Measurements from ENCODE around the gene ZDHHC11B.

- TF ChIP-seq CTCF (IDR thresholded peaks at IDR 0.05) = no peak
- no peak for TF ChIP-seq EZH2 (IDR thresholded peaks at IDR 0.05; ENCODE audit: borderline replicate concordance, insufficient read depth, low read depth, low read length, poor library complexity, severe bottlenecking)
These were observed 24.7 kb downstream of the ZDHHC11B start for GRCh38 chr5:759781-760362.
